A673 (cell line): ENCODE results near the gene SLC44A3.

Experiments used
- EZH2 ChIP-seq: fragments of 200-600 bp; sonication (generic); IDR thresholded peaks from 2 replicates; pipeline ENCODE4 v1.6.1; 2017; ENCODE audit warnings: borderline replicate concordance, low read depth, mild to moderate bottlenecking, mixed read lengths, antibody characterized with exemption, low read length; ENCODE audit not compliant: poor library complexity, severe bottlenecking
- TF ChIP-seq, protein P1 (sequence below): fragments of 300-800, 200-600 bp; sonication (generic); conservative IDR thresholded peaks from 2 replicates; pipeline ENCODE4 v1.5.1; 2017; ENCODE audit warnings: low read depth, mild to moderate bottlenecking, antibody characterized with exemption, low read length, moderate library complexity, mixed read lengths

DNA sequence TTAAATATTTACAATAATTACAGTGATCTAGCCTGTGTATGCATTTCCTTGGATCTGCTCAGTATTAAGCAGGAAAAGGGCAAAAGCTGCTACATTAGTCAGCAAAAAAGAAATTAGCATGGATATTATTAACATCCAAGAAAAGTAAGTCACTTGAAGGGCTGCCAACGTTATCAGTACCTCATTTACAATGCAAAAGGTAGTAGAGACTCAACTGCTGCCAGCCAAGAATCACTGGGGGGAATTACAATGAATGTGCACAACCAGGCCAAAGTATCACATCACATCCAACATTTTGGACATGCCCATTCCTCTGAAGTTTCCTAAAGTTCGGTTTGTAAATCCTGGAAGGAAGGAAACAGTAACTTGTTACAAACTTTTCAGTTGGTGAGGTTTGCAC lies 104.8 kb downstream of the SLC44A3 start:
- TF ChIP-seq, protein P1, sequence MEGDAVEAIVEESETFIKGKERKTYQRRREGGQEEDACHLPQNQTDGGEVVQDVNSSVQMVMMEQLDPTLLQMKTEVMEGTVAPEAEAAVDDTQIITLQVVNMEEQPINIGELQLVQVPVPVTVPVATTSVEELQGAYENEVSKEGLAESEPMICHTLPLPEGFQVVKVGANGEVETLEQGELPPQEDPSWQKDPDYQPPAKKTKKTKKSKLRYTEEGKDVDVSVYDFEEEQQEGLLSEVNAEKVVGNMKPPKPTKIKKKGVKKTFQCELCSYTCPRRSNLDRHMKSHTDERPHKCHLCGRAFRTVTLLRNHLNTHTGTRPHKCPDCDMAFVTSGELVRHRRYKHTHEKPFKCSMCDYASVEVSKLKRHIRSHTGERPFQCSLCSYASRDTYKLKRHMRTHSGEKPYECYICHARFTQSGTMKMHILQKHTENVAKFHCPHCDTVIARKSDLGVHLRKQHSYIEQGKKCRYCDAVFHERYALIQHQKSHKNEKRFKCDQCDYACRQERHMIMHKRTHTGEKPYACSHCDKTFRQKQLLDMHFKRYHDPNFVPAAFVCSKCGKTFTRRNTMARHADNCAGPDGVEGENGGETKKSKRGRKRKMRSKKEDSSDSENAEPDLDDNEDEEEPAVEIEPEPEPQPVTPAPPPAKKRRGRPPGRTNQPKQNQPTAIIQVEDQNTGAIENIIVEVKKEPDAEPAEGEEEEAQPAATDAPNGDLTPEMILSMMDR = no peak
- no peak for TF ChIP-seq EZH2
